Osteocyte (in vitro differentiated cells): ENCODE results near the gene STAT5B. TPM values are rescaled to one million over a fixed set of nuclear protein-coding genes. Genes with fewer than 3 reads are reported as not detected.
A peak's percentile ranks its signal among the peaks of the same experiment; 100 is the strongest.

ENCODE experiments used
- DNase-seq: peaks from one replicate; pipeline ENCODE4 v3.0.0; 2021; ENCODE audit warnings: mixed read lengths; ENCODE audit not compliant: unreplicated experiment; ENCODE audit errors: extremely low spot score
- H3K27ac Mint-ChIP-seq: one replicate; pipeline ENCODE4 v1.8.0; 2021; ENCODE audit warnings: mild to moderate bottlenecking, mixed read lengths; ENCODE audit not compliant: unreplicated experiment
- H3K27me3 Mint-ChIP-seq: one replicate; pipeline ENCODE4 v1.8.0; 2021; ENCODE audit warnings: mixed read lengths; ENCODE audit not compliant: unreplicated experiment
- H3K36me3 Mint-ChIP-seq: one replicate; pipeline ENCODE4 v1.8.0; 2021; ENCODE audit warnings: mixed read lengths; ENCODE audit not compliant: unreplicated experiment
- H3K4me1 Mint-ChIP-seq: one replicate; pipeline ENCODE4 v1.8.0; 2021; ENCODE audit warnings: mixed read lengths; ENCODE audit not compliant: unreplicated experiment
- H3K4me3 Mint-ChIP-seq: one replicate; pipeline ENCODE4 v1.8.0; 2021; ENCODE audit warnings: mild to moderate bottlenecking, moderate library complexity, mixed read lengths; ENCODE audit not compliant: unreplicated experiment
- H3K9me3 Mint-ChIP-seq: one replicate; pipeline ENCODE4 v1.8.0; 2021; ENCODE audit warnings: mixed read lengths; ENCODE audit not compliant: unreplicated experiment
- CTCF ChIP-seq: fragments of 200-600 bp; sonication (generic); IDR thresholded peaks from 2 replicates; pipeline ENCODE4 v1.5.0; 2021; ENCODE audit warnings: antibody characterized with exemption, mild to moderate bottlenecking, moderate library complexity
- total RNA-seq: library from RNA; stranded (reverse); gene quantifications from 2 replicates; pipeline ENCODE4 v1.2.1, GENCODE V29; 2021

STAT5B gene
- total RNA-seq, 1 donor from 2014 or later: 41.3 TPM

GRCh38 chr17:42285346-42286050 lies 9.3 kb upstream of the STAT5B start:
- no peak for TF ChIP-seq CTCF
- Mint-ChIP-seq H3K4me1 (peaks cover 48% of the 10 kb centered on the region), H3K4me3 (no peak overlapping the region), H3K36me3 (no peaks in the 10 kb centered on the region), H3K27ac (no peak overlapping the region), H3K27me3 (no peaks in the 10 kb centered on the region), H3K9me3 (no peaks in the 10 kb centered on the region)
- peak; percentile 54 for DNase-seq

- peaks cover 39% of the 10 kb centered on the region for H3K4me1 Mint-ChIP-seq
- H3K27me3 Mint-ChIP-seq: no peaks in the 10 kb centered on the region
These were observed 8.4 kb upstream of the STAT5B start for GRCh38 chr17:42284566-42284965.

GRCh38 chr17:42284024-42284369 lies 7.8 kb upstream of the STAT5B start:
- Mint-ChIP-seq H3K4me1 (peaks cover 34% of the 10 kb centered on the region), H3K27me3 (no peaks in the 10 kb centered on the region), H3K4me3 (no peak overlapping the region), H3K36me3 (no peaks in the 10 kb centered on the region), H3K27ac (no peak overlapping the region), H3K9me3 (no peaks in the 10 kb centered on the region)
- TF ChIP-seq CTCF: no peak
- no peak for DNase-seq

More at GRCh38 chr17:42284566-42284965, 8.4 kb upstream of the STAT5B start:
- H3K27ac Mint-ChIP-seq: no peak overlapping the region
- DNase-seq: peak; percentile 56
- H3K9me3 Mint-ChIP-seq: no peaks in the 10 kb centered on the region
- no peaks in the 10 kb centered on the region for H3K36me3 Mint-ChIP-seq
- H3K4me3 Mint-ChIP-seq: no peak overlapping the region
- no peak for TF ChIP-seq CTCF

GRCh38 chr17:42283241-42284023 lies 7.2 kb upstream of the STAT5B start:
- H3K36me3 Mint-ChIP-seq: no peaks in the 10 kb centered on the region
- TF ChIP-seq CTCF: no peak
- no peaks in the 10 kb centered on the region for H3K9me3 Mint-ChIP-seq
- DNase-seq: peak; percentile 68
- no peak overlapping the region for H3K27ac Mint-ChIP-seq
- H3K4me1 Mint-ChIP-seq: peaks cover 32% of the 10 kb centered on the region
- no peak overlapping the region for H3K4me3 Mint-ChIP-seq
- H3K27me3 Mint-ChIP-seq: no peaks in the 10 kb centered on the region

- no peak for DNase-seq
- TF ChIP-seq CTCF: no peak
- H3K4me3 Mint-ChIP-seq: no peak overlapping the region
- no peaks in the 10 kb centered on the region for H3K27me3 Mint-ChIP-seq
- H3K9me3 Mint-ChIP-seq: no peaks in the 10 kb centered on the region
- peaks cover 31% of the 10 kb centered on the region for H3K4me1 Mint-ChIP-seq
- no peak overlapping the region for H3K27ac Mint-ChIP-seq
- no peaks in the 10 kb centered on the region for H3K36me3 Mint-ChIP-seq
These were observed 6.4 kb upstream of the STAT5B start for GRCh38 chr17:42282478-42283080.
